ENCODE results near the gene TMEM161A. TPM values are rescaled to one million over a fixed set of nuclear protein-coding genes. Genes with fewer than 3 reads are reported as not detected.

Gene TMEM161A
- total and polyA plus RNA-seq, 9 of the 15 experiments (the other 6 are each of a cell fraction or from before 2014, with no cell fraction given), result 0.63 to 92.3 (median 38.9) TPM

DNA sequence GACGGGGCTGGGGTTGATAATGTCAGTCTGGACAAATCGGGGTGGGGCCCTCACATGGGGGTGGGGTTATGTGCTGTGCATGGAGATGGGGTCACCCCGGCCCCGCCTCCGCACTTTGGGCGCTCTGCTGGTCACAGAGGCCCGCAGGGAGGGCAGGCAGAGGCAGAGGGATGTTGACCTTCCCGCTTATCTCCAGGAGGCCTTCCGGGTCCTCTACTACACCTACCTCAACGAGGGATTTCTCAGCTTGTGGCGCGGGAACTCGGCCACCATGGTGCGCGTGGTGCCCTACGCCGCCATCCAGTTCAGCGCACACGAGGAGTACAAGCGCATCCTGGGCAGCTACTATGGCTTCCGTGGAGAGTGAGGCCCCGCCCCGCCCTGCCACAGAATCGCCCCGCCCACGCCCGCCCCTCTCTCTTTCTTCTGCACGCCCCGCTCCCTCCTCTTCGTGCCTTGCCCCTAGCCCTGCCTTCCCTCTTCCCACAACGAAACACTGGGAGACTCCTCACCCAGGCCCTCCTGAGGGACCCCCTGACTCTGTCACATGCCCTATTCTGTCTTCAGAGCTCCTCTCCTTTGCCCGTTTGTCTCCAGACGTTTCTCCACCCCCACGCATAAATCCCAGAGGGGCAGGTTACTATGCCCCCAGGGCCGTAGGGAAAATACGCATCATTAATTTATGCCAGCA, 32.8 kb downstream of the TMEM161A start (continued):
- TF ChIP-seq, protein P1, sequence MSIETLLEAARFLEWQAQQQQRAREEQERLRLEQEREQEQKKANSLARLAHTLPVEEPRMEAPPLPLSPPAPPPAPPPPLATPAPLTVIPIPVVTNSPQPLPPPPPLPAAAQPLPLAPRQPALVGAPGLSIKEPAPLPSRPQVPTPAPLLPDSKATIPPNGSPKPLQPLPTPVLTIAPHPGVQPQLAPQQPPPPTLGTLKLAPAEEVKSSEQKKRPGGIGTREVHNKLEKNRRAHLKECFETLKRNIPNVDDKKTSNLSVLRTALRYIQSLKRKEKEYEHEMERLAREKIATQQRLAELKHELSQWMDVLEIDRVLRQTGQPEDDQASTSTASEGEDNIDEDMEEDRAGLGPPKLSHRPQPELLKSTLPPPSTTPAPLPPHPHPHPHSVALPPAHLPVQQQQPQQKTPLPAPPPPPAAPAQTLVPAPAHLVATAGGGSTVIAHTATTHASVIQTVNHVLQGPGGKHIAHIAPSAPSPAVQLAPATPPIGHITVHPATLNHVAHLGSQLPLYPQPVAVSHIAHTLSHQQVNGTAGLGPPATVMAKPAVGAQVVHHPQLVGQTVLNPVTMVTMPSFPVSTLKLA (conservative IDR thresholded peaks at IDR 0.05), result peak; percentile 78 to 91; a peak in 3 of 4 replicates
- TF ChIP-seq SIRT6 (IDR thresholded peaks at IDR 0.05; ENCODE audit: low read depth, low read length) (no peak), SMAD3 (CRISPR knock-in tag; conservative IDR thresholded peaks at IDR 0.05) (no peak), HNRNPH1 (optimal IDR thresholded peaks at IDR 0.05; ENCODE audit: low read depth, low read length) (no peak), MTA3 (IDR thresholded peaks at IDR 0.05; ENCODE audit: borderline replicate concordance) (peak; percentile 67; the same call in 1 of the 2 replicates), ZNF76 (CRISPR knock-in tag; IDR thresholded peaks at IDR 0.05; ENCODE audit: borderline replicate concordance) (no peak), CREBBP (IDR thresholded peaks at IDR 0.05; ENCODE audit: low read depth, low read length) (no peak), SAP30 (IDR thresholded peaks at IDR 0.05; ENCODE audit: borderline replicate concordance, insufficient read depth, low read depth, low read length, poor library complexity, severe bottlenecking) (no peak), HIVEP1 (CRISPR knock-in tag; IDR thresholded peaks at IDR 0.05) (no peak), ZNF830 (CRISPR knock-in tag; IDR thresholded peaks at IDR 0.05) (no peak), SNRNP70 (optimal IDR thresholded peaks at IDR 0.05; ENCODE audit: low read depth, low read length) (no peak), HSF4 (CRISPR knock-in tag; IDR thresholded peaks at IDR 0.05; ENCODE audit: borderline replicate concordance) (no peak), ETV6 (IDR thresholded peaks at IDR 0.05; ENCODE audit: borderline replicate concordance in 1 of 2, low read depth in 2 of 2, low read length in 1 of 2) (no peak), ETV6 (CRISPR knock-in tag; IDR thresholded peaks at IDR 0.05; ENCODE audit: borderline replicate concordance) (no peak), ZNF584 (CRISPR knock-in tag; IDR thresholded peaks at IDR 0.05; ENCODE audit: low read depth) (no peak), CREM (IDR thresholded peaks at IDR 0.05; ENCODE audit: low read depth) (peak; percentile 51), CREB1 (IDR thresholded peaks at IDR 0.05) (no peak), CREB1 (CRISPR knock-in tag; IDR thresholded peaks at IDR 0.05) (peak; percentile 52; the same call in 1 of the 2 replicates), ARHGAP35 (IDR thresholded peaks at IDR 0.05; ENCODE audit: partially characterized antibody) (no peak)
- TF ChIP-seq, protein P2, sequence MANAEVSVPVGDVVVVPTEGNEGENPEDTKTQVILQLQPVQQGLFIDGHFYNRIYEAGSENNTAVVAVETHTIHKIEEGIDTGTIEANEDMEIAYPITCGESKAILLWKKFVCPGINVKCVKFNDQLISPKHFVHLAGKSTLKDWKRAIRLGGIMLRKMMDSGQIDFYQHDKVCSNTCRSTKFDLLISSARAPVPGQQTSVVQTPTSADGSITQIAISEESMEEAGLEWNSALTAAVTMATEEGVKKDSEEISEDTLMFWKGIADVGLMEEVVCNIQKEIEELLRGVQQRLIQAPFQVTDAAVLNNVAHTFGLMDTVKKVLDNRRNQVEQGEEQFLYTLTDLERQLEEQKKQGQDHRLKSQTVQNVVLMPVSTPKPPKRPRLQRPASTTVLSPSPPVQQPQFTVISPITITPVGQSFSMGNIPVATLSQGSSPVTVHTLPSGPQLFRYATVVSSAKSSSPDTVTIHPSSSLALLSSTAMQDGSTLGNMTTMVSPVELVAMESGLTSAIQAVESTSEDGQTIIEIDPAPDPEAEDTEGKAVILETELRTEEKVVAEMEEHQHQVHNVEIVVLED (CRISPR knock-in tag; IDR thresholded peaks at IDR 0.05), result no peak
- TF ChIP-seq, protein P3, sequence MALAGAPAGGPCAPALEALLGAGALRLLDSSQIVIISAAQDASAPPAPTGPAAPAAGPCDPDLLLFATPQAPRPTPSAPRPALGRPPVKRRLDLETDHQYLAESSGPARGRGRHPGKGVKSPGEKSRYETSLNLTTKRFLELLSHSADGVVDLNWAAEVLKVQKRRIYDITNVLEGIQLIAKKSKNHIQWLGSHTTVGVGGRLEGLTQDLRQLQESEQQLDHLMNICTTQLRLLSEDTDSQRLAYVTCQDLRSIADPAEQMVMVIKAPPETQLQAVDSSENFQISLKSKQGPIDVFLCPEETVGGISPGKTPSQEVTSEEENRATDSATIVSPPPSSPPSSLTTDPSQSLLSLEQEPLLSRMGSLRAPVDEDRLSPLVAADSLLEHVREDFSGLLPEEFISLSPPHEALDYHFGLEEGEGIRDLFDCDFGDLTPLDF (CRISPR knock-in tag; IDR thresholded peaks at IDR 0.05), result no peak
- TF ChIP-seq, protein P4, sequence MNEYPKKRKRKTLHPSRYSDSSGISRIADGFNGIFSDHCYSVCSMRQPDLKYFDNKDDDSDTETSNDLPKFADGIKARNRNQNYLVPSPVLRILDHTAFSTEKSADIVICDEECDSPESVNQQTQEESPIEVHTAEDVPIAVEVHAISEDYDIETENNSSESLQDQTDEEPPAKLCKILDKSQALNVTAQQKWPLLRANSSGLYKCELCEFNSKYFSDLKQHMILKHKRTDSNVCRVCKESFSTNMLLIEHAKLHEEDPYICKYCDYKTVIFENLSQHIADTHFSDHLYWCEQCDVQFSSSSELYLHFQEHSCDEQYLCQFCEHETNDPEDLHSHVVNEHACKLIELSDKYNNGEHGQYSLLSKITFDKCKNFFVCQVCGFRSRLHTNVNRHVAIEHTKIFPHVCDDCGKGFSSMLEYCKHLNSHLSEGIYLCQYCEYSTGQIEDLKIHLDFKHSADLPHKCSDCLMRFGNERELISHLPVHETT (CRISPR knock-in tag; conservative IDR thresholded peaks at IDR 0.05 in 1 of 2, IDR thresholded peaks at IDR 0.05 in 1 of 2), result 0 out of 4 replicates have a peak, but pooled peaks of 1 of the 2 experiments have one; percentile 29
